ENCODE results near the gene TBC1D2.

The TBC1D2 gene

DNA sequence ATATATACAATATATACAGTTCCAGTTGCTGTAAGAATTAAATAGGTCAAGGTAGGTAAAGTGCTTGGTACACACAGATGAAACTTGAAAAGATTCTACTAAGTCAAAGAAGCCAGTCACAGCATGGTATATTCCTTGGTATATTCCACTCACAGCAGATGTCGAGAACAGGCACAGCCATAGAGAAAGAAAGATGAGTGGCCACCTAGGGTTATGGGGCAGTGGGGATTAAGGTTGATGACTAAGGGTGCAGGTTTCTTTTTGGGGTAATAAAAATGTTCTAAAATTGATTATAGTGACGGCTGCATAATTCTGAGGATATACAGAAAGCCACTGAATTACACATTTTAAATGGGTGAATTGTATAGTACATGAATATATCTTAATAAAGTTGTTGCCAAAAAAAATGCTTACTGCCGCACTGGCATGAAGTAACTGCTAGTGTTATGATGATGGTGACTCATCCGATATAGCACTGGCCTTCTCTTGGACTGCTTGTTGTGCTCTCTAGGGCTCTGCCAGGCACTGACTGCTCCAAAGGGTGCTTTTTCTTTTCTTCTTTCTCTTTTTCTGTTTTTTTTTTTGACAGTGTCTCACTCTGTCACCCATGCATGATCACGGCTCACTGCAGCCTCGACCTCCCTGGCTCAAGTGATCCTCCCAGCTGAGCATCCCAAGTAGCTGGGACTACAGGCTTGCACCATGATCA is 23.5 kb downstream of the TBC1D2 start (continued):
- TF ChIP-seq, protein P1, sequence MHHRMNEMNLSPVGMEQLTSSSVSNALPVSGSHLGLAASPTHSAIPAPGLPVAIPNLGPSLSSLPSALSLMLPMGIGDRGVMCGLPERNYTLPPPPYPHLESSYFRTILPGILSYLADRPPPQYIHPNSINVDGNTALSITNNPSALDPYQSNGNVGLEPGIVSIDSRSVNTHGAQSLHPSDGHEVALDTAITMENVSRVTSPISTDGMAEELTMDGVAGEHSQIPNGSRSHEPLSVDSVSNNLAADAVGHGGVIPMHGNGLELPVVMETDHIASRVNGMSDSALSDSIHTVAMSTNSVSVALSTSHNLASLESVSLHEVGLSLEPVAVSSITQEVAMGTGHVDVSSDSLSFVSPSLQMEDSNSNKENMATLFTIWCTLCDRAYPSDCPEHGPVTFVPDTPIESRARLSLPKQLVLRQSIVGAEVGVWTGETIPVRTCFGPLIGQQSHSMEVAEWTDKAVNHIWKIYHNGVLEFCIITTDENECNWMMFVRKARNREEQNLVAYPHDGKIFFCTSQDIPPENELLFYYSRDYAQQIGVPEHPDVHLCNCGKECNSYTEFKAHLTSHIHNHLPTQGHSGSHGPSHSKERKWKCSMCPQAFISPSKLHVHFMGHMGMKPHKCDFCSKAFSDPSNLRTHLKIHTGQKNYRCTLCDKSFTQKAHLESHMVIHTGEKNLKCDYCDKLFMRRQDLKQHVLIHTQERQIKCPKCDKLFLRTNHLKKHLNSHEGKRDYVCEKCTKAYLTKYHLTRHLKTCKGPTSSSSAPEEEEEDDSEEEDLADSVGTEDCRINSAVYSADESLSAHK (tag by site-specific recombination; IDR thresholded peaks at IDR 0.05): no peak
- TF ChIP-seq ZNF311 (tag by site-specific recombination; IDR thresholded peaks at IDR 0.05; ENCODE audit: borderline replicate concordance) (no peak), HOXC10 (CRISPR knock-in tag; IDR thresholded peaks at IDR 0.05) (no peak), KLF16 (tag by site-specific recombination; IDR thresholded peaks at IDR 0.05) (no peak), ZNF600 (tag by site-specific recombination; IDR thresholded peaks at IDR 0.05) (0 out of 2 replicates have a peak, but pooled peaks have one; percentile 42), SP3 (tag by site-specific recombination; IDR thresholded peaks at IDR 0.05) (no peak)
- TF ChIP-seq, protein P2, sequence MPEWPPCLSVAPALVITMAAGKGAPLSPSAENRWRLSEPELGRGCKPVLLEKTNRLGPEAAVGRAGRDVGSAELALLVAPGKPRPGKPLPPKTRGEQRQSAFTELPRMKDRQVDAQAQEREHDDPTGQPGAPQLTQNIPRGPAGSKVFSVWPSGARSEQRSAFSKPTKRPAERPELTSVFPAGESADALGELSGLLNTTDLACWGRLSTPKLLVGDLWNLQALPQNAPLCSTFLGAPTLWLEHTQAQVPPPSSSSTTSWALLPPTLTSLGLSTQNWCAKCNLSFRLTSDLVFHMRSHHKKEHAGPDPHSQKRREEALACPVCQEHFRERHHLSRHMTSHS (tag by site-specific recombination; IDR thresholded peaks at IDR 0.05): no peak

DNA sequence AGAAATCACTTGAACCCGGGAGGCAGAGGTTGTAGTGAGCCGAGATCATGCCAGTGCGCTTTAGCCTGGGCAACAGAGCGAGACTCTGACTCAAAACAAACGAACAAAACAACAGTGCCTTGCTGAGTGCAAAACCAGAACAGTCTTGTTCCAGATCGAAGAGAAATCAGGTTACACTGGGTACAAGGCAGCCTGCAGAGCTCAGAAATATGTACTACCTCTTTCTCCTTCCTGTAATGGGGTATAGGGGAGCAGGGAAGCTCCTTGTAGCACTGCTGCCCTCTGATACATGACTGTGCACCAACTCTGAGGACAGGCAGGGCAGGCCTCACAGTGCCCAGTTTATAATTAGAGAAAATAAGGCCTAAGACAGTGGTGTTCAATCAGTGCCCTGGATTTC is 24.7 kb downstream of the TBC1D2 start:
- Histone ChIP-seq H3K9me3 (ENCODE audit: control insufficient read depth, insufficient read depth, low read depth, low read length) (no peaks in the 10 kb centered on the region), H3K36me3 (ENCODE audit: control insufficient read depth in 2 of 2, insufficient read depth in 1 of 2, low read length in 2 of 2) (peaks cover 0 to 7% of the 10 kb centered on the region in 2 experiments; a peak in 1 of 3 replicates), H3K27ac (ENCODE audit: extremely low read depth, low read depth, low read length) (no peak overlapping the region), H3K4me1 (ENCODE audit: control insufficient read depth, insufficient read depth, low read length) (no peaks in the 10 kb centered on the region), H3K4me3 (ENCODE audit: low read depth, low read length) (no peak overlapping the region)
- TF ChIP-seq, protein P3, sequence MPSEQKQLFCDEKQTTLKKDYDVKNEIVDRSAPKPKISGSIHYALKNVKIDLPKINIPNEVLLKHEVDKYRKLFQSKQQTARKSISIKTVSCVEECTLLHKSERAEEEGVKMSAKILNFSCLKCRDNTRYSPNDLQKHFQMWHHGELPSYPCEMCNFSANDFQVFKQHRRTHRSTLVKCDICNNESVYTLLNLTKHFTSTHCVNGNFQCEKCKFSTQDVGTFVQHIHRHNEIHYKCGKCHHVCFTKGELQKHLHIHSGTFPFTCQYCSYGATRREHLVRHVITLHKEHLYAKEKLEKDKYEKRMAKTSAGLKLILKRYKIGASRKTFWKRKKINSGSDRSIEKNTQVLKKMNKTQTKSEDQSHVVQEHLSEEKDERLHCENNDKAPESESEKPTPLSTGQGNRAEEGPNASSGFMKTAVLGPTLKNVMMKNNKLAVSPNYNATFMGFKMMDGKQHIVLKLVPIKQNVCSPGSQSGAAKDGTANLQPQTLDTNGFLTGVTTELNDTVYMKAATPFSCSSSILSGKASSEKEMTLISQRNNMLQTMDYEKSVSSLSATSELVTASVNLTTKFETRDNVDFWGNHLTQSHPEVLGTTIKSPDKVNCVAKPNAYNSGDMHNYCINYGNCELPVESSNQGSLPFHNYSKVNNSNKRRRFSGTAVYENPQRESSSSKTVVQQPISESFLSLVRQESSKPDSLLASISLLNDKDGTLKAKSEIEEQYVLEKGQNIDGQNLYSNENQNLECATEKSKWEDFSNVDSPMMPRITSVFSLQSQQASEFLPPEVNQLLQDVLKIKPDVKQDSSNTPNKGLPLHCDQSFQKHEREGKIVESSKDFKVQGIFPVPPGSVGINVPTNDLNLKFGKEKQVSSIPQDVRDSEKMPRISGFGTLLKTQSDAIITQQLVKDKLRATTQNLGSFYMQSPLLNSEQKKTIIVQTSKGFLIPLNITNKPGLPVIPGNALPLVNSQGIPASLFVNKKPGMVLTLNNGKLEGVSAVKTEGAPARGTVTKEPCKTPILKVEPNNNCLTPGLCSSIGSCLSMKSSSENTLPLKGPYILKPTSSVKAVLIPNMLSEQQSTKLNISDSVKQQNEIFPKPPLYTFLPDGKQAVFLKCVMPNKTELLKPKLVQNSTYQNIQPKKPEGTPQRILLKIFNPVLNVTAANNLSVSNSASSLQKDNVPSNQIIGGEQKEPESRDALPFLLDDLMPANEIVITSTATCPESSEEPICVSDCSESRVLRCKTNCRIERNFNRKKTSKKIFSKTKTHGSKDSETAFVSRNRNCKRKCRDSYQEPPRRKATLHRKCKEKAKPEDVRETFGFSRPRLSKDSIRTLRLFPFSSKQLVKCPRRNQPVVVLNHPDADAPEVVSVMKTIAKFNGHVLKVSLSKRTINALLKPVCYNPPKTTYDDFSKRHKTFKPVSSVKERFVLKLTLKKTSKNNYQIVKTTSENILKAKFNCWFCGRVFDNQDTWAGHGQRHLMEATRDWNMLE (tag by site-specific recombination; conservative IDR thresholded peaks at IDR 0.05; ENCODE audit: low read depth): no peak
- TF ChIP-seq ZNF132 (tag by site-specific recombination; IDR thresholded peaks at IDR 0.05; ENCODE audit: borderline replicate concordance): no peak
- TF ChIP-seq ZNF658 (tag by site-specific recombination; IDR thresholded peaks at IDR 0.05): no peak
- TF ChIP-seq TRIM28 (IDR thresholded peaks at IDR 0.05; ENCODE audit: borderline replicate concordance, low read length): no peak
- no peak for TF ChIP-seq ZIC2 (tag by site-specific recombination; IDR thresholded peaks at IDR 0.05)
- TF ChIP-seq ZNF701 (tag by site-specific recombination; IDR thresholded peaks at IDR 0.05): no peak
- TF ChIP-seq ZNF114 (tag by site-specific recombination; IDR thresholded peaks at IDR 0.05): no peak
- no peak for TF ChIP-seq ZNF391 (tag by site-specific recombination; IDR thresholded peaks at IDR 0.05; ENCODE audit: borderline replicate concordance, low read depth)
- no peak for TF ChIP-seq SCRT1 (tag by site-specific recombination; IDR thresholded peaks at IDR 0.05; ENCODE audit: borderline replicate concordance)
- TF ChIP-seq SALL2 (tag by site-specific recombination; IDR thresholded peaks at IDR 0.05; ENCODE audit: borderline replicate concordance): no peak
- TF ChIP-seq ZBTB20 (tag by site-specific recombination; IDR thresholded peaks at IDR 0.05): no peak
- no peak for TF ChIP-seq ZNF548 (tag by site-specific recombination; IDR thresholded peaks at IDR 0.05)
- no peak for TF ChIP-seq KLF10 (tag by site-specific recombination; IDR thresholded peaks at IDR 0.05)
- TF ChIP-seq ZNF677 (tag by site-specific recombination; IDR thresholded peaks at IDR 0.05): no peak
- no peak for TF ChIP-seq ZNF707 (tag by site-specific recombination; IDR thresholded peaks at IDR 0.05)
- TF ChIP-seq ZNF366 (tag by site-specific recombination; conservative IDR thresholded peaks at IDR 0.05): no peak
- no peak for TF ChIP-seq ZNF558 (tag by site-specific recombination; IDR thresholded peaks at IDR 0.05)
- ChIA-PET CTCF (interaction anchor here (0.9 to 1.9 kb wide), 4 partner anchors 11 to 37 kb away, joined by 3 to 7 read pairs (median 4); no protein-coding TSS in a partner anchor), POLR2A (interaction anchor here (0.8 kb wide), 1 partner anchor 308 kb away, joined by 3 read pairs; no protein-coding TSS in a partner anchor)
